Body of pancreas (tissue), 4 donors: Measurements from ENCODE around the gene PRMT5. TPM values are rescaled to one million over a fixed set of nuclear protein-coding genes. Genes with fewer than 3 reads are reported as not detected.

Experiments used
- ATAC-seq: fragments of 150-250 bp; one replicate; pipeline ENCODE4 v1.9.1; 2016
- DNase-seq, 4 donors: peaks; one replicate each; pipeline ENCODE4 v3.0.0-alpha.2; 2019
- H3K27ac ChIP-seq, 4 donors: fragments of 200-600 bp; sonication (generic); 1 replicate in 3 of 4; 2 replicates in 1 of 4; pipeline versions ENCODE4 v1.5.1 to v1.6.1; 2016 to 2019; ENCODE audit warnings: mild to moderate bottlenecking in 1 of 4, mixed read lengths in 1 of 4, moderate library complexity in 1 of 4
- H3K27me3 ChIP-seq, 2 donors: fragments of 200-600 bp; sonication (generic); one replicate each; pipeline ENCODE4 v1.6.0; 2016; ENCODE audit warnings: mild to moderate bottlenecking in 1 of 2
- H3K36me3 ChIP-seq, 2 donors: fragments of 200-600 bp; sonication (generic); replicated peaks in 1 of 2; 2 replicates each; pipeline ENCODE4 v1.5.1; 2016; ENCODE audit warnings: low read depth in 2 of 2; ENCODE audit not compliant: insufficient read depth in 1 of 2
- H3K4me1 ChIP-seq: fragments of 200-600 bp; sonication (generic); one replicate; pipeline ENCODE4 v1.6.0; 2016
- H3K4me3 ChIP-seq, 2 donors: fragments of 200-600 bp; sonication (generic); 1 replicate in 1 of 2; 2 replicates in 1 of 2; pipeline ENCODE4 v1.5.1; 2016 to 2019
- H3K9me3 ChIP-seq, 3 donors: fragments of 200-600 bp; sonication (generic); 1 replicate in 2 of 3; 2 replicates in 1 of 3; pipeline ENCODE4 v1.5.1; 2016
- POLR2A ChIP-seq, 3 donors: fragments of 450-650 bp; IDR thresholded peaks; one replicate each; pipeline ENCODE4 v1.6.1; 2016; ENCODE audit warnings: antibody characterized with exemption in 3 of 3, mild to moderate bottlenecking in 2 of 3
- WGBS, 2 donors: methylation state at CpG; one replicate each; pipeline ENCODE4 v1.1.5; 2017; 5-methylcytosine and 5-hydroxymethylcytosine counted together
- intact Hi-C: fragments of 100-400 bp; cut with DNase I; formaldehyde crosslinking; loops from one replicate; pipeline ENCODE4 v1.15.1; 2023
- total RNA-seq, 2 donors: library from RNA; depleted of rRNA; stranded (reverse); fragments of >200 nt; gene quantifications; one replicate each; pipeline ENCODE4 v1.1.0, GENCODE V29; 2016
- TF ChIP-seq, protein P1 (sequence below), 7 experiments: fragments of 450-650 bp in 4 of 7; fragments of 200-600 bp in 3 of 7; sonication (generic) in 3 of 7; IDR thresholded peaks; one replicate each; pipeline ENCODE4 v1.5.1; 2016 to 2019; ENCODE audit warnings: antibody characterized with exemption in 7 of 7

PRMT5 gene
- total RNA-seq, 2 donors from 2014 or later: 36.1 to 40.2 TPM

DNA sequence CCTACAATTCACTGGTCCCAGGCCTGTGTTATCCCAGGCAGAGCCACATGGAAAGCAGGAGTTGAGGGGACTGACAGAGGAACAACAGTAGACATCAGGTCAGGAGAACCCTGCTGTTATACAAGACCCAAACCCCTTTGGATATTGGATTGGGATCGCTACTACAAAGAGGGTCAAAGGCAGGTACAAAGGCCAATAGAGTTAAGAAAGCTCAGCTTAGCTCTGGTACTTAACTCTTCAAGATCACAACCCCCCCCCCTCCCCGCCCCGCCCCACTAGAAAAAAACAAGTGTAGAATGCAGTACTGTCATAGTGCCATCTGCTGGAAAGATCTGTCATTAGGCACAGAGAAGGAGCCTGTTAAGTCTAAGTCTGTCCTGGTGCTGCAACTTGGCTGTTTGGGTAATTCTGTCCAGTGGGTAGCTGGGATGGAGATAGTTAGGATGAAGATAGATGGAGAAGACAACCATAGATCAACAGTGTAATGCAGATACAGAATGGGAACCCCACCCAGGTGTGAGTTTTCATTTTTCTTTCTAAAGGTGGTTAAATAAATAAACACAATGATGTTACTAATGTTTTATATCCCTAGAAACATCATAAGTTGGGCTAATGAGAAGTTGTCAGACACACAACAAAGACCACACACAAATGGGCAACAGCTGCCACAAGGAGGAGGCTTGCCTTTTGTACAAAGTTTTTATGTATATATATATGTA lies 28.9 kb downstream of the PRMT5 start:
- WGBS, 2 donors: 51 to 53% methylated on average over 3 of the region's 3 CpGs
- H3K36me3 ChIP-seq: peaks cover 15 to 18% of the 10 kb centered on the region in 2 donors
- H3K27ac ChIP-seq: no peak overlapping the region
- intact Hi-C loops: no loop called here
- H3K9me3 ChIP-seq: no peaks in the 10 kb centered on the region
- H3K4me3 ChIP-seq: no peak overlapping the region
- ATAC-seq: peak; percentile 59
- peaks cover 17% of the 10 kb centered on the region for H3K4me1 ChIP-seq
- no peaks in the 10 kb centered on the region for H3K27me3 ChIP-seq
- peak in 3 of 4 donors; percentile 21 to 52 (median 28) for DNase-seq
- no peak for TF ChIP-seq POLR2A (IDR thresholded peaks at IDR 0.05)
- TF ChIP-seq, protein P1, sequence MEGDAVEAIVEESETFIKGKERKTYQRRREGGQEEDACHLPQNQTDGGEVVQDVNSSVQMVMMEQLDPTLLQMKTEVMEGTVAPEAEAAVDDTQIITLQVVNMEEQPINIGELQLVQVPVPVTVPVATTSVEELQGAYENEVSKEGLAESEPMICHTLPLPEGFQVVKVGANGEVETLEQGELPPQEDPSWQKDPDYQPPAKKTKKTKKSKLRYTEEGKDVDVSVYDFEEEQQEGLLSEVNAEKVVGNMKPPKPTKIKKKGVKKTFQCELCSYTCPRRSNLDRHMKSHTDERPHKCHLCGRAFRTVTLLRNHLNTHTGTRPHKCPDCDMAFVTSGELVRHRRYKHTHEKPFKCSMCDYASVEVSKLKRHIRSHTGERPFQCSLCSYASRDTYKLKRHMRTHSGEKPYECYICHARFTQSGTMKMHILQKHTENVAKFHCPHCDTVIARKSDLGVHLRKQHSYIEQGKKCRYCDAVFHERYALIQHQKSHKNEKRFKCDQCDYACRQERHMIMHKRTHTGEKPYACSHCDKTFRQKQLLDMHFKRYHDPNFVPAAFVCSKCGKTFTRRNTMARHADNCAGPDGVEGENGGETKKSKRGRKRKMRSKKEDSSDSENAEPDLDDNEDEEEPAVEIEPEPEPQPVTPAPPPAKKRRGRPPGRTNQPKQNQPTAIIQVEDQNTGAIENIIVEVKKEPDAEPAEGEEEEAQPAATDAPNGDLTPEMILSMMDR (IDR thresholded peaks at IDR 0.05): peak; percentile 14 to 43 (median 35)

- no peaks in the 10 kb centered on the region for H3K9me3 ChIP-seq
- TF ChIP-seq, protein P1 (IDR thresholded peaks at IDR 0.05): no peak
- no peak for TF ChIP-seq POLR2A (IDR thresholded peaks at IDR 0.05)
- no peak overlapping the region for H3K4me3 ChIP-seq
- H3K4me1 ChIP-seq: peaks cover 7% of the 10 kb centered on the region
- peaks cover 10% of the 10 kb centered on the region in 2 donors for H3K36me3 ChIP-seq
- intact Hi-C loops: no loop called here
- no peak for ATAC-seq
- no peak for DNase-seq
- 66 to 69% methylated on average over 8 of the region's 8 CpGs for WGBS, 2 donors
- H3K27ac ChIP-seq: no peak overlapping the region
- no peaks in the 10 kb centered on the region for H3K27me3 ChIP-seq
Measured at GRCh38 chr14:22898302-22899090, 30.7 kb downstream of the PRMT5 start.

DNA sequence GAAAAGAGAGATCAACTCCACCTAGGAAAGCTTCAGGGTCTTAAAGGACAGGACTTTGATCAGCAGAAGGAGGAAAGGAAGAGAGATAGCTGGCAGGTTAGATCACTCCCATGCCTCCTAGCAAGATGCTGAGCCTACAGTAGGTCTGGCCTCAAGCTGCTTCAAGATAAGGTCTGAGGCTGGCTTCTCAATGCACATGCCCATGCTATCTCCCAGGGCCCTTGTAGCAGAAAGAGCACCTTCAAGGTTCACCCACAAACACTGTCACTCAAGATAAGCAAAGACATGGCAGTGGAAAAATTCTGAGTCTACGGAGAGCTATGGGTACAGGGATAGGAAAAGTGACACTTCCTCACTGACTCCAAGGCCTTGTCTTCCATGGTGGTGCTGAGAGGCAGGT lies 31.8 kb downstream of the PRMT5 start:
- Histone ChIP-seq H3K27me3 (no peaks in the 10 kb centered on the region), H3K36me3 (peaks cover 10% of the 10 kb centered on the region in 2 donors), H3K4me1 (no peaks in the 10 kb centered on the region), H3K4me3 (no peak overlapping the region), H3K9me3 (no peaks in the 10 kb centered on the region), H3K27ac (no peak overlapping the region)
- DNase-seq (no peak), ATAC-seq (no peak)
- intact Hi-C loops: no loop called here
- TF ChIP-seq POLR2A (IDR thresholded peaks at IDR 0.05): no peak
- TF ChIP-seq, protein P1 (IDR thresholded peaks at IDR 0.05): no peak
- WGBS, 2 donors: 31 to 50% methylated on average over 1 of the region's 1 CpG

GRCh38 chr14:22896760-22897159 lies 32.4 kb downstream of the PRMT5 start:
- no peak overlapping the region for H3K4me3 ChIP-seq
- no peaks in the 10 kb centered on the region for H3K4me1 ChIP-seq
- H3K36me3 ChIP-seq: peaks cover 9 to 10% of the 10 kb centered on the region in 2 donors
- DNase-seq (no peak), ATAC-seq (no peak)
- TF ChIP-seq, protein P1 (IDR thresholded peaks at IDR 0.05): no peak
- no peak for TF ChIP-seq POLR2A (IDR thresholded peaks at IDR 0.05)
- WGBS, 2 donors: 56 to 72% methylated on average over 3 of the region's 3 CpGs
- H3K9me3 ChIP-seq: no peaks in the 10 kb centered on the region
- H3K27ac ChIP-seq: no peak overlapping the region
- H3K27me3 ChIP-seq: no peaks in the 10 kb centered on the region
- intact Hi-C loops: no loop called here
